GM12873 (cell line): ENCODE data around the gene PCDHB5.

ENCODE experiments used
- TF ChIP-seq, protein P1 (sequence below): IDR thresholded peaks from 2 replicates; pipeline ENCODE4 v1.5.1; 2012; ENCODE audit warnings: low read depth, mild to moderate bottlenecking, moderate library complexity, low read length, control low read depth; ENCODE audit not compliant: insufficient read depth; ENCODE audit errors: missing control alignments

The PCDHB5 gene

DNA sequence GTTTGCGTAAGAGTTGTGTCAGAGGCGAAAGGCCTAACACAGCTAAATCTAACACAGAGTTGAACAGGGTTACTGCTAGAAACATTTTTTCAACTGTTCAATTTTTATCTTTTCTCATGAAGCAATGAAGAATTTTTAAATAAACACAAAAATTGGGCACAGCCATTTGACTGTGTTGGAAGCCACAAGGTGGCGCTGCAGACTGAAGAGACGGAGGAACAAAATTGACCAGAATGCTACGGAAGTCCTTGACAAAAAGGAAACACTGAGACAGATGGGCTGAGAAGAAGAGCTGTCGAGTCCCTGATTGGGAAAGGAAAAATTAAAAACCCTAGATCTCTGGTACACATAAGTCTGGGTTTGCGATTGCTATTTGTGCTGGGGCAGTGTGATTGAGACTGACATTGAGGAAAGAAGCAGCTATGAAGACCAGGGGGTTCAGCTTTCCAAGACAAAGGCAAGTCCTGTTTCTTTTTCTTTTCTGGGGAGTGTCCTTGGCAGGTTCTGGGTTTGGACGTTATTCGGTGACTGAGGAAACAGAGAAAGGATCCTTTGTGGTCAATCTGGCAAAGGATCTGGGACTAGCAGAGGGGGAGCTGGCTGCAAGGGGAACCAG, 52.0 kb downstream of the PCDHB5 start, which contains the start of gene PCDHB9:
Gene PCDHB9 (plus strand): TSS at position 265 of the 616 bp plus-strand sequence. CDS start 158 bp downstream, at position 423.
- TF ChIP-seq, protein P1, sequence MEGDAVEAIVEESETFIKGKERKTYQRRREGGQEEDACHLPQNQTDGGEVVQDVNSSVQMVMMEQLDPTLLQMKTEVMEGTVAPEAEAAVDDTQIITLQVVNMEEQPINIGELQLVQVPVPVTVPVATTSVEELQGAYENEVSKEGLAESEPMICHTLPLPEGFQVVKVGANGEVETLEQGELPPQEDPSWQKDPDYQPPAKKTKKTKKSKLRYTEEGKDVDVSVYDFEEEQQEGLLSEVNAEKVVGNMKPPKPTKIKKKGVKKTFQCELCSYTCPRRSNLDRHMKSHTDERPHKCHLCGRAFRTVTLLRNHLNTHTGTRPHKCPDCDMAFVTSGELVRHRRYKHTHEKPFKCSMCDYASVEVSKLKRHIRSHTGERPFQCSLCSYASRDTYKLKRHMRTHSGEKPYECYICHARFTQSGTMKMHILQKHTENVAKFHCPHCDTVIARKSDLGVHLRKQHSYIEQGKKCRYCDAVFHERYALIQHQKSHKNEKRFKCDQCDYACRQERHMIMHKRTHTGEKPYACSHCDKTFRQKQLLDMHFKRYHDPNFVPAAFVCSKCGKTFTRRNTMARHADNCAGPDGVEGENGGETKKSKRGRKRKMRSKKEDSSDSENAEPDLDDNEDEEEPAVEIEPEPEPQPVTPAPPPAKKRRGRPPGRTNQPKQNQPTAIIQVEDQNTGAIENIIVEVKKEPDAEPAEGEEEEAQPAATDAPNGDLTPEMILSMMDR = peak; percentile 53
